ENCODE data around the gene PPP3CB.

- TF ChIP-seq, protein P1, sequence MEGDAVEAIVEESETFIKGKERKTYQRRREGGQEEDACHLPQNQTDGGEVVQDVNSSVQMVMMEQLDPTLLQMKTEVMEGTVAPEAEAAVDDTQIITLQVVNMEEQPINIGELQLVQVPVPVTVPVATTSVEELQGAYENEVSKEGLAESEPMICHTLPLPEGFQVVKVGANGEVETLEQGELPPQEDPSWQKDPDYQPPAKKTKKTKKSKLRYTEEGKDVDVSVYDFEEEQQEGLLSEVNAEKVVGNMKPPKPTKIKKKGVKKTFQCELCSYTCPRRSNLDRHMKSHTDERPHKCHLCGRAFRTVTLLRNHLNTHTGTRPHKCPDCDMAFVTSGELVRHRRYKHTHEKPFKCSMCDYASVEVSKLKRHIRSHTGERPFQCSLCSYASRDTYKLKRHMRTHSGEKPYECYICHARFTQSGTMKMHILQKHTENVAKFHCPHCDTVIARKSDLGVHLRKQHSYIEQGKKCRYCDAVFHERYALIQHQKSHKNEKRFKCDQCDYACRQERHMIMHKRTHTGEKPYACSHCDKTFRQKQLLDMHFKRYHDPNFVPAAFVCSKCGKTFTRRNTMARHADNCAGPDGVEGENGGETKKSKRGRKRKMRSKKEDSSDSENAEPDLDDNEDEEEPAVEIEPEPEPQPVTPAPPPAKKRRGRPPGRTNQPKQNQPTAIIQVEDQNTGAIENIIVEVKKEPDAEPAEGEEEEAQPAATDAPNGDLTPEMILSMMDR (IDR thresholded peaks at IDR 0.05) = no peak
- no peak for TF ChIP-seq EP300 (IDR thresholded peaks at IDR 0.05)
Observed at GRCh38 chr10:73506074-73506473, 10.2 kb upstream of the PPP3CB start.

All from ovary (tissue), 3 donors.